Activated CD8-positive, alpha-beta memory T cell treated with anti-CD3 and anti-CD28 coated beads, Interleukin-2, amount 10 ng/mL, durations not matched to agents 7 days and 5 days (primary cell): ENCODE measurements around the gene ZGPAT. TPM values are rescaled to one million over a fixed set of nuclear protein-coding genes. Genes with fewer than 3 reads are reported as not detected.

Experiments used
- total RNA-seq, 2 experiments: library from RNA; stranded (reverse); gene quantifications; one replicate each; pipeline ENCODE4 v1.2.3, GENCODE V29; 2021

ZGPAT gene
- total RNA-seq, 2 experiments from 2014 or later = 38.8 to 54.6 TPM

Other genes with a start within 250 kb of the ZGPAT start
- gene KCNQ2, start 235.4 kb upstream of the ZGPAT start, total RNA-seq = under 1 TPM in 1 of 2 experiments, not detected in 1; 0.05 TPM
- gene EEF1A2, start 209.0 kb upstream of the ZGPAT start, total RNA-seq = under 1 TPM in 1 of 2 experiments, not detected in 1; 0.84 TPM
- 100 to 1,000 TPM; 138 to 237 TPM for gene PPDPF, start 187.3 kb upstream of the ZGPAT start, total RNA-seq
- gene PTK6, start 170.7 kb upstream of the ZGPAT start, total RNA-seq = under 1 TPM; 0.21 to 0.53 TPM
- not detected for gene SRMS, start 160.3 kb upstream of the ZGPAT start, total RNA-seq
- under 1 TPM; 0.14 to 0.35 TPM for gene FNDC11, start 153.9 kb upstream of the ZGPAT start, total RNA-seq
- gene HELZ2, start 133.8 kb upstream of the ZGPAT start, total RNA-seq = 100 to 1,000 TPM; 139 to 285 TPM
- 10 to 100 TPM; 16.3 to 19.3 TPM for gene GMEB2, start 80.9 kb upstream of the ZGPAT start, total RNA-seq
- 10 to 100 TPM in 1 of 2 experiments, 1 to 10 TPM in 1; 8.0 to 15.9 TPM for gene STMN3, start 54.6 kb upstream of the ZGPAT start, total RNA-seq
- gene RTEL1, start 49.7 kb upstream of the ZGPAT start, total RNA-seq = 10 to 100 TPM; 50.0 to 53.6 TPM
- not detected for gene TNFRSF6B, start 11.4 kb upstream of the ZGPAT start, total RNA-seq
- 10 to 100 TPM; 62.6 to 62.7 TPM for gene ARFRP1, start 63 bp upstream of the ZGPAT start, total RNA-seq
- 100 to 1,000 TPM in 1 of 2 experiments, 10 to 100 TPM in 1; 49.2 to 138 TPM for gene LIME1, start 28.6 kb downstream of the ZGPAT start, total RNA-seq
- 100 to 1,000 TPM in 1 of 2 experiments, 10 to 100 TPM in 1; 69.9 to 111 TPM for gene SLC2A4RG, start 31.7 kb downstream of the ZGPAT start, total RNA-seq
- under 1 TPM; 0.15 to 0.84 TPM for gene ZBTB46, start 123.2 kb downstream of the ZGPAT start, total RNA-seq
- not detected for gene ABHD16B, start 153.5 kb downstream of the ZGPAT start, total RNA-seq
- gene TPD52L2, start 157.2 kb downstream of the ZGPAT start, total RNA-seq = 10 to 100 TPM; 33.5 to 46.2 TPM
- gene DNAJC5, start 187.1 kb downstream of the ZGPAT start, total RNA-seq = 10 to 100 TPM; 44.4 to 51.9 TPM
- gene UCKL1, start 248.4 kb downstream of the ZGPAT start, total RNA-seq = 10 to 100 TPM; 41.1 to 41.9 TPM